HL-60 (cell line): ENCODE measurements around the gene SOX9.

Source experiments
- CTCF ChIP-seq: IDR thresholded peaks from one replicate; pipeline ENCODE4 v1.5.1; 2011; ENCODE audit warnings: low read length, control low read depth, inconsistent platforms; ENCODE audit not compliant: insufficient read depth
- GABPA ChIP-seq: IDR thresholded peaks from 2 replicates; pipeline ENCODE4 v1.6.1; 2012; ENCODE audit warnings: low read depth
- POLR2AphosphoS5 ChIP-seq: IDR thresholded peaks from 2 replicates; pipeline ENCODE4 v1.6.1; 2012; ENCODE audit warnings: low read depth
- REST ChIP-seq: IDR thresholded peaks from 2 replicates; pipeline ENCODE4 v1.6.1; 2012; ENCODE audit warnings: low read depth; ENCODE audit not compliant: insufficient replicate concordance
- SPI1 ChIP-seq: IDR thresholded peaks from 2 replicates; pipeline ENCODE4 v1.6.1; 2012; ENCODE audit warnings: low read depth, mild to moderate bottlenecking, borderline replicate concordance

GRCh38 chr17:72119077-72119872, 1.5 kb upstream of the SOX9 start:
- no peak for TF ChIP-seq CTCF
- no peak for TF ChIP-seq POLR2AphosphoS5
- no peak for TF ChIP-seq SPI1
- no peak for TF ChIP-seq GABPA
- no peak for TF ChIP-seq REST
